Stimulated activated memory B cell treated with anti-CD40 and anti-IgM and Interleukin-4, amounts not matched to agents 10 μg/mL and 1 μg/mL and 100 μg/mL, for 72 hours (primary cell): ENCODE data around the gene TUBA1B.
"Not testable (repeated sequence)": the region's sequence is repeated elsewhere in the genome, so short reads cannot be mapped to it uniquely, and the experiment has no call there.

Experiments used
- ATAC-seq: fragments of 150-1000 bp; cut with Tn5 transposase; 2 replicates; pipeline ENCODE4 v1.10.0; 2021
- H3K27ac Mint-ChIP-seq: one replicate; pipeline ENCODE4 v1.8.0; 2022; ENCODE audit warnings: mild to moderate bottlenecking, mixed read lengths
- H3K27me3 Mint-ChIP-seq: one replicate; pipeline ENCODE4 v1.8.0; 2022; ENCODE audit warnings: mixed read lengths
- H3K36me3 Mint-ChIP-seq: one replicate; pipeline ENCODE4 v1.8.0; 2022; ENCODE audit warnings: mixed read lengths
- H3K4me1 Mint-ChIP-seq: one replicate; pipeline ENCODE4 v1.8.0; 2022; ENCODE audit warnings: mixed read lengths
- H3K4me3 Mint-ChIP-seq: one replicate; pipeline ENCODE4 v1.8.0; 2022; ENCODE audit warnings: mild to moderate bottlenecking, moderate library complexity, mixed read lengths
- H3K9me3 Mint-ChIP-seq: one replicate; pipeline ENCODE4 v1.8.0; 2022; ENCODE audit warnings: mixed read lengths

TUBA1B gene

DNA sequence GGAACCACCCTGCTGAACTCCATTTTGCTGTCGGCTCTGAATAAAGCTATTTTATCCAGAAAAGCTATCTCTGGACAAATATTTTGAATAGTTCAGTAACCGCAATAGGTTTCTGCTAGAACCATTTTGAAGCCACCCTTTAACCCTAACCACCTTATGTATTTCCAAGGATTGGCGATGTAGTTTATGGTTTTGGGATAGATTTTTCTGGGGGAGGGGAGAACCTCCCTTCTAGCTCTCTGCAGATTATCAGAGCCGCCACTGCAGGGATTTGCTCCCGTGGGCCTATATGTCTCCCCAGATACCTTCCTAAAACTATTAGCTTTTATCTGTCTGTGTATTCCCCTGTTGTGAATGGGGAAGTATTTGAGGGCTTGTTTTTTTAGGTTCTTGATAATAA, 1.8 kb upstream of the TUBA1B start:
- ATAC-seq = no peak
- Mint-ChIP-seq H3K27me3 (no peaks in the 10 kb centered on the region), H3K27ac (peak overlapping the region; percentile 99), H3K36me3 (peaks cover 28% of the 10 kb centered on the region), H3K4me3 (peak overlapping the region; percentile 23), H3K4me1 (peaks cover 41% of the 10 kb centered on the region), H3K9me3 (no peaks in the 10 kb centered on the region)

DNA sequence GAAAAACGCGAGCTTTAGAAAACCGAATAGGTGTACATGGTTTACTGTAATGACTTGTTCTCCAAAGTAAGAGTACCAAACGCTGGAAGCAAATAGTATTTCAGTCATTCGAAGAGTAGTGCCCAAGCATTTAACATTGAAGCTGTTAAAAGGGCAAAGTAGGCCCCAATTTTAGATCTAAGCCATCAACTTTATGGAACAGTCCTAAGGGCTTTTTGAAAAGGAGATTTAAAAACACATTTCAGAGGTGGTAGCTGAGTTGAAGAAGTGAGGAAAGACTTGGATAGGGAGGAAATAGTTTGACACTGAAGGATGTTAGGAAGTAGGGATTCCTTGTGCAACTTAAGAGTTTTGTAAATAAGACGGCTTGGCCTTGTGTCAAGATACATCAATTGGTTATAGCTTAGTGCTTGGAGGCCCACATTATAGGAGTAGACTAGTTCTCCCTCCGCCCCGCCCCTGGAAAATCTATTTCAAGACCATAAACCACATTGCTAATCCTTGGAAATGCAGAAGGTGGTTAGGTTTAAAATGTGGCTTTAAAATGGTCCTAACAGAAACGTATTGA, 783 bp upstream of the TUBA1B start:
- no peak for ATAC-seq
- no peaks in the 10 kb centered on the region for H3K27me3 Mint-ChIP-seq
- H3K9me3 Mint-ChIP-seq = no peaks in the 10 kb centered on the region
- peaks cover 41% of the 10 kb centered on the region for H3K4me1 Mint-ChIP-seq
- peak overlapping the region; percentile 99 for H3K4me3 Mint-ChIP-seq
- peaks cover 39% of the 10 kb centered on the region for H3K36me3 Mint-ChIP-seq
- peak overlapping the region; percentile 99 for H3K27ac Mint-ChIP-seq

DNA sequence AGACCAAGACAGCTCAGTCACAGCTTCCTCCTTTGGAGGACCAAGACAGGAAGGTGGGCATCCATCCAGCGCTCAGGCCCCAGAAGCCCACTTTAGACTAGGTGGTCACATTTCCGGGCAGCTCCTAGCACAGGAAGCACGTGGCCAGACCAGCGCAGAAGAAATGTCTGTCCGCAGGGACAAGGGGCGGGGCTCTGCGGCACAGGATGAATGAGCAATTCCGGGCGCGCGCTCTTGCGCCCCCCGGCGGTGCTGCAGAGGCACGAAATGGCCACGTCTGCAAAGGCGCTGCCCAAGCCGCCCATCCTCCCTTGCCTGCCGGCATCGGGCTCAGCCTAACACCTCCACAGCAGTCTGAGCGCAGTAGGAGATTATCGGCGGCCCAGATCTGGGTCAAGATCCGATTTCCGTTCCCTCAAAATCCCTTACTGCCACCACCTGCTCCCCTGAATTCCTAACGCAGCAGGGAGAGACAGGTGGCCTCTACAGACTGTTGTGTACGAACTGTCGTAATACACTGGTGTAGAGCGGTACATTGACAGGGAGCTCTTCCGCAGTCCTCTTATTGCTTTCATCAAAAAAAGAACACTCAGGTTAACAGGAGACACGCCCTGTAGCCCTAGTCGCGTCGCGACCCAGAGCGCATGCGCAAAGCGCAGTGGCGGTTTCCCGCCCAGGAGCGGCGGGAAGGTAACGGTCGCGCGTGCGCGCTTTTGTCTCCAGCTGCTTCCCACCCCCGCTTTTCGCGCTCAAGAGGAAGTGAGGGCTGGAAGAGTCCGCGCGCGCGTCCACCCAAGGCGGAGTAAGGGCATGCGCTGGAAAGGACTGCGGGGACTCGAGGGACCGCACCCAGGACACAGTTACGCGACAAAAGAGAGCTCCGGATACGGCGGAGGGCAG, 794 bp downstream of the TUBA1B start:
- peak overlapping the region; percentile 99 for H3K4me3 Mint-ChIP-seq
- H3K9me3 Mint-ChIP-seq = no peaks in the 10 kb centered on the region
- peaks cover 43% of the 10 kb centered on the region for H3K36me3 Mint-ChIP-seq
- H3K27ac Mint-ChIP-seq = peak overlapping the region; percentile 99
- peak; percentile 81 for ATAC-seq
- H3K4me1 Mint-ChIP-seq = peaks cover 41% of the 10 kb centered on the region
- no peaks in the 10 kb centered on the region for H3K27me3 Mint-ChIP-seq

DNA sequence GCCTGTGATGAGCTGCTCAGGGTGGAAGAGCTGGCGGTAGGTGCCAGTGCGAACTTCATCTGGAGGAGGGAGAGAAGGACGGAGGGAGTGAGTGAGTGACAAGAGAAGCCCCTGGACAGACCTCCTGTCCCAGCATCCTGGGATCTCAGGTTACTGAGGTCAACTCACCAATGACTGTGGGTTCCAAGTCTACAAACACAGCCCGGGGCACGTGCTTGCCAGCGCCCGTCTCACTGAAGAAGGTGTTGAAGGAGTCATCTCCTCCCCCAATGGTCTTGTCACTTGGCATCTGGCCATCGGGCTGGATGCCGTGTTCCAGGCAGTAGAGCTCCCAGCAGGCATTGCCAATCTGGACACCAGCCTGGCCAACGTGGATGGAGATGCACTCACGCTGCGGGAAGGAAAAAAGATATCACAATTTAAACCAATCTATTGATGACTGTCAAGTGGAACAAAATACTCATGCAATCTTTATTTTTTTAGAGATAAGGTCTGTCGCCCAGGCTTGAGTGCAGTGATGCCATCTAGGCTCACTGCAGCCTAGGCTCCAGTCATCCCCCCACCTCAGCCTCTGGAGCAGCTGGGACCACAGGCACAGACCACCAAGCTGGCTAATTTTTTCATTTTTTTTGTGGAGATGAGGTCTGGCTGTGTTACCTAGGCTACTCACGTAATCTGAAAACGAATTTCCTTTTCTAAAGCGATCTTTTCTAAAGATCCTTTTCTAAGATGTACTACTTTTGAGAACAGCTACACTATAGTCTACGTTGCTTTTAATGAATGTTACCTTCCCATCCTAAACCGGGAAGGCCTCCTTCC, 1.7 kb downstream of the TUBA1B start:
- ATAC-seq = no peak
- H3K27ac Mint-ChIP-seq = peak overlapping the region; percentile 99
- H3K4me1 Mint-ChIP-seq = peaks cover 41% of the 10 kb centered on the region
- no peaks in the 10 kb centered on the region for H3K27me3 Mint-ChIP-seq
- H3K9me3 Mint-ChIP-seq = no peaks in the 10 kb centered on the region
- H3K4me3 Mint-ChIP-seq = peak overlapping the region; percentile 99
- peaks cover 43% of the 10 kb centered on the region for H3K36me3 Mint-ChIP-seq

DNA sequence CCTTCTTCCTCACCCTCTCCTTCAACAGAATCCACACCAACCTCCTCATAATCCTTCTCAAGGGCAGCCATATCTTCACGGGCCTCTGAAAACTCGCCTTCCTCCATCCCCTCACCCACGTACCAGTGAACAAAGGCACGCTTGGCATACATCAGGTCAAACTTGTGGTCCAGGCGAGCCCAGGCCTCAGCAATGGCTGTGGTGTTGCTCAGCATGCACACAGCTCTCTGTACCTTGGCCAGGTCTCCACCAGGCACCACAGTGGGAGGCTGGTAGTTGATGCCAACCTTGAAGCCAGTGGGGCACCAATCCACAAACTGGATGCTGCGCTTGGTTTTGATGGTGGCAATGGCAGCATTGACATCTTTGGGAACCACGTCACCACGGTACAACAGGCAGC, 3.2 kb downstream of the TUBA1B start:
- Mint-ChIP-seq H3K4me1 (peaks cover 29% of the 10 kb centered on the region), H3K36me3 (peaks cover 43% of the 10 kb centered on the region)
- not testable (repeated sequence) for H3K4me3 Mint-ChIP-seq, ATAC-seq, H3K27me3 Mint-ChIP-seq, H3K27ac Mint-ChIP-seq, H3K9me3 Mint-ChIP-seq

DNA sequence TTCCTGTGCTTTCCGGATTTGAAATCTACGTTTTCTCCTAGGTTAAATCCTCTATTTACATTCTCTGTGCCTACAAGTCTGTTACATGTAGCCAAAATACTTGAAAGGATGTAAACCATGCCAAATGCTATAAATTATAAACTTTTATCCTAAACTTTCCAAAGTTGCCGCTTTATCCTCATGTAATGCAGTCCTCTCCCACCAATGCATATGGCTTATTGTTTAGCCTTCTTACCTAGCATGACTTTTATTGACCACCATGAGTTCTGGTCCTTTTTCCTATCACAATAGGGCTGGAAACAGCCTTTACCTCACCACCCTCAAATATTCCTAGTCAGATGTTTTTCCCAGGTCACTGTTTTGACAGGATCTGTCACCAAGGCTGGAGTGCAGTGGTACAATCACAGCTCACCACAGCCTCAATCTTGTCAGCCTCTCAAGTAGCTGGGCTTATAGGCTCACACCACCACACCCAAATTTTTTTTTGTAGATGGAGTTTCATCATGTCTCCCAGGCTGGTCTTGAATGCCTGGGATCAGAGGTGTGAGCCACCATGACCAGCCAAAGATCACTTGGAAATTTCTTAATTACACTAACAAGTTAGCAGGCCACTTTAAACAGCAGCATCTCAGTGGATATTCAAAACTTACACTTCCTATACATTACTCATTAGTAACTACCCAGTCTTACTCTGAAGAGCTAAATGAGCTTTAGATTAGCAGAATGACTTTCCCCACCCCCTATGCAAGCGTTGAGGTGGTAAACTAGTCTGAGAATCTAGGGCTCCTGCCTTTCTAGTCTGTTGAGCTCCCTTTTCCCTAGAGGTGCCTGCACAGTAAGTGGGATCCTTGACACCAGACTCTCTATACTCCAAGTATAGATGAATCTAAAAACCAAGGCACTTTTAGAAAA, 4.1 kb downstream of the TUBA1B start:
- H3K9me3 Mint-ChIP-seq = no peaks in the 10 kb centered on the region
- H3K4me3 Mint-ChIP-seq = no peak overlapping the region
- H3K27ac Mint-ChIP-seq = no peak overlapping the region
- no peak for ATAC-seq
- no peaks in the 10 kb centered on the region for H3K27me3 Mint-ChIP-seq
- peaks cover 43% of the 10 kb centered on the region for H3K36me3 Mint-ChIP-seq
- peaks cover 25% of the 10 kb centered on the region for H3K4me1 Mint-ChIP-seq

DNA sequence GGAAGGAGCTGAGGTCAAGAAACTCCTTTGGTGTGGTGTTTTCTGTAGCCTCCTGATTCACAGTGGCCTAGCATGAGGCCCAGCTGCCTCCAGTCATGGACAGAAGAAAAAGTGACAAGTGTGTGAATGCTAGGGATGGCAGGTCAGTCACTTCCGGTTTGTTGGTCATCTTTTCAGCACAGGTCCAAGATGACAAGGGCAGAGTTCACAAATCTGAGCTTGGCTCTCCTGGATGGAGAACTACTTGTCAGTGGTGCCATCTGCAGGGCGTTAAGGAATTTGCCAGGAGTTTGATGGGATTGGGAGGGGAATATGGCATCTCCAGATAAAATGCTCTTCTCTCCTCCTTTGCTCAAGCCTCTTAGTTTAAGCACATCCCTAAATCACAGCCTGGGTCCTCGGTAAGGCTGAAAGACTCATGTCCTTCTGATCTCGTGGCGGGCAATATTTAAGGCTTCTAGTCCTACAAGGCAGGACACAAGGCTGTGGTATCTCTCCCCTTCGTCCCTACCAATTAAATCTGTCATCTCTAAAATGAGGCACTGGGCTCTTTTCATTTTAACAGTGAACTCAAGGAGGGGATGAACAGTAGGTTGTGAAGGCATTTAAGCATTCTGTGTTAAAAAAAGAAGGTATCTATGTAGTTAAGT, 10.0 kb downstream of the TUBA1B start:
- Mint-ChIP-seq H3K9me3 (no peaks in the 10 kb centered on the region), H3K4me1 (no peaks in the 10 kb centered on the region), H3K4me3 (no peak overlapping the region), H3K36me3 (no peaks in the 10 kb centered on the region), H3K27me3 (no peaks in the 10 kb centered on the region), H3K27ac (no peak overlapping the region)
- ATAC-seq = no peak

DNA sequence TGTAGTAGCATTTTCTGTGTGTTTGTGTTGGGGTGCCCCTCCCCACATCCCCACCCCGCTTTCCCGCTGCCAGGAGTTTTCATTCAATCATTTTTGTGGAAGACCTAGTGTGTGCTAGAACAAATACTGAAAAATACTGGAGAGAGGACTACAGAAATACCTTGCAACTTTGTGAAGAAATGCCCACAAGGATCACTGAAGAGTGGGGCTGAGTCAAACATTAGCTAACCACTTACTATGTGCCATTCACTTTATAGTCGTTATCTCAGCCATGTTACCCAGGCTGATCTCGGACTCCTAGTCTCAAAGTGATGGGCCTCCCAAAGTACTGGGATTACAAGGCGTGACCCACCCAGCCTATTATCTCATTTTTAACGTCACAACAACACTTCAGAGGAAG, 20.0 kb downstream of the TUBA1B start:
- H3K4me3 Mint-ChIP-seq = peak overlapping the region; percentile 96
- no peaks in the 10 kb centered on the region for H3K9me3 Mint-ChIP-seq
- H3K36me3 Mint-ChIP-seq = peaks cover under 1% of the 10 kb centered on the region
- peaks cover 35% of the 10 kb centered on the region for H3K4me1 Mint-ChIP-seq
- no peaks in the 10 kb centered on the region for H3K27me3 Mint-ChIP-seq
- no peak for ATAC-seq
- peak overlapping the region; percentile 93 for H3K27ac Mint-ChIP-seq

DNA sequence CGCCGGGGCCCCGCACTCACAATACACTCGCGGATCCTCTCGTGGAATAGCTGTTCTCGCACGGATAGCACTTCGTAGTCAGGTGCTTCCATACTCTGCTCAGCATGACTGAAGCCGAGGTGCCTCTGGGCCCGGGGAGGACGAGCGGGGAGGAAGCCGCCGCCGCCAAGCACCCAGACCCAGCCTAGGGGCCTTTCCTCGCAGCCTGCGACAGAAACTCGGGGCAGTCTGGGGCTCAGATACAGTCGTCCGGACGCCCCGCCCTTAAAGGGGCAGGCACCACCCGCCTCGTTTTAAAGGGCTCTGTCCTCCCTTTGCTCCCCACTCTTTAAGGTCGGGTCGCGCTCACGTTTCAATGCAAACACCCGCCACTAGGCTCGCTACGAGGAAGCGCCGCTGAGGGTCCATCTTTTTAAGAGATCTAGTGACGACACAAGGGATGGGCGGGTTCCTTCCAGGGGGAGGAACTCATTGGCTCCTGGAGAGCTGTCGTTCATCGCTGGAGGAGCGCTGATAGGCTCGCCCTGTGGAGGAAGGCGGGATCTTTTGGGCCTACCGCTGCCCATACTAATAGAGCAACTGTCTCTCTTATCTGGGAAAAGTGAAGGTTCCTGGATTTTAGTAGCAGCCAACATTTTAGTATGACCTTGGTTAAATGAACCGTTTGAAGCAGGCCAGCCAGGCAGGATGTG, 20.6 kb downstream of the TUBA1B start, which contains the start of gene LMBR1L:
TSS of gene LMBR1L (minus strand) at position 384 of the 692 bp plus-strand sequence. CDS start at position 92, 292 bp downstream.
- Mint-ChIP-seq H3K36me3 (peaks cover 7% of the 10 kb centered on the region), H3K27me3 (no peaks in the 10 kb centered on the region), H3K4me3 (peak within 1 kb of the TSS; percentile 96), H3K4me1 (peaks cover 40% of the 10 kb centered on the region), H3K9me3 (no peaks in the 10 kb centered on the region), H3K27ac (peak within 1 kb of the TSS; percentile 93)
- ATAC-seq = peak; percentile 99

DNA sequence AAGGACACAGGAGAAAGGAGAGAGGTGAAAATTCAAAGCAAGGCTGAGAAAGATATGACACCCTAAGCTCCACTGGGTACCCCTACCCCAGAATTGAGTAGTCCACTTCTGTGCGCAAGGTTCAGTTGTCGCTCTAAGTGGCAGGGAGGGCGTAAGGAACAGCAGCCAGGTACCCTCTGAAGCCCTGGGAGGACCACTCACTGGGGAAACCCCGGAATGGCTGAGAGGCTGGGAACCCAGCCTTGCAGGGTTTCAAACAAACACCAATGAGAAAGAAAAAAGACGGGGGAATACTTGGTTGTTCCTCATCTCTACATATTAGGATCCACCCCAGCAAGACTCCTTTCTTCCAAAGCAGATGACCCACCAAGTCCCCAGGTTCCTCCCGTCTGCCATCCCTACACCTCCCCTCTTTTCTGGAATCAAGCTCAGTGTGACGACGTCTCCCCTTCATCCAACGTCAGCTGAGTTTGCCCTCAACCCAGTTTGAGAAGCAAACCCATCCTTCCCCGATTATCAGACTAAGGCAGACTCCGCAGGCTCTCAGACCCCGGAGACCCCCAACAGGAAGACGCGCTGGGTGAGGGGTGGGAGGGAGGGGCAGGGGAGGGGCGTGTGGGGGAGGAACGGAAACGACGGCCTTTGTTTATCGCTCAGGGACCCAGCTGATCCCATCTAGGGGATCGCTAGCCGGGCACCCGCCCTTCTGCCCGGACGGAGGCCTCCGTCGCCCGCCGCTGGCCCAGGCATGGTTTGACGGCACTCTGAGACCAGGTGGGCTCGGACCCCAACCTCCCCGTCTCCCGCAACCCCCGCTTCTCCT, 21.3 kb downstream of the TUBA1B start:
- Mint-ChIP-seq H3K27me3 (no peaks in the 10 kb centered on the region), H3K36me3 (peaks cover 13% of the 10 kb centered on the region), H3K9me3 (no peaks in the 10 kb centered on the region), H3K4me3 (peak overlapping the region; percentile 96), H3K27ac (peak overlapping the region; percentile 93), H3K4me1 (peaks cover 44% of the 10 kb centered on the region)
- peak; percentile 20 for ATAC-seq

DNA sequence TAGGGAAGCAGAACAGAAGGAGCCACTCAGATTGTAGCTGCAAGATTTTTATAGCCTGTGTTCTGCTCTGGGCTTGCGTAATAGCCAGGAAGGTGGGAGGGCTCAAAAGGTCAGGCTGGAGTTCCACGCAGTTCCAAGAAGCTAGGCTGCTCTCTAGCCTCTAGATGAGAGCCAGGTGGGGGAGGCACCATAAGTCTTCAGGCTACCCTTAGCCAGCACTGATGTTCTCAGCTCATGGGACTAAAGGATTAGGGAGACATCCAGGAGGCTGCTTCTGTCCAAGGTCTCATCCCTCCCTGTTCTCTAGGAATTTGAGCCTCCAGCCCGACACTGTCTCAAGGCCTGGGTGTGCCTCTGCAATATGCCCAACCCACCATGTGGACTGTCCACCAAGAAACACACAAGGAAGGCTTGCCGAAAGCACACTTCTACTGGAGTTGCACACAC, 22.2 kb downstream of the TUBA1B start:
- peaks cover 51% of the 10 kb centered on the region for H3K4me1 Mint-ChIP-seq
- no peaks in the 10 kb centered on the region for H3K27me3 Mint-ChIP-seq
- peaks cover 22% of the 10 kb centered on the region for H3K36me3 Mint-ChIP-seq
- H3K27ac Mint-ChIP-seq = no peak overlapping the region
- H3K9me3 Mint-ChIP-seq = no peaks in the 10 kb centered on the region
- no peak for ATAC-seq
- peak overlapping the region; percentile 96 for H3K4me3 Mint-ChIP-seq

DNA sequence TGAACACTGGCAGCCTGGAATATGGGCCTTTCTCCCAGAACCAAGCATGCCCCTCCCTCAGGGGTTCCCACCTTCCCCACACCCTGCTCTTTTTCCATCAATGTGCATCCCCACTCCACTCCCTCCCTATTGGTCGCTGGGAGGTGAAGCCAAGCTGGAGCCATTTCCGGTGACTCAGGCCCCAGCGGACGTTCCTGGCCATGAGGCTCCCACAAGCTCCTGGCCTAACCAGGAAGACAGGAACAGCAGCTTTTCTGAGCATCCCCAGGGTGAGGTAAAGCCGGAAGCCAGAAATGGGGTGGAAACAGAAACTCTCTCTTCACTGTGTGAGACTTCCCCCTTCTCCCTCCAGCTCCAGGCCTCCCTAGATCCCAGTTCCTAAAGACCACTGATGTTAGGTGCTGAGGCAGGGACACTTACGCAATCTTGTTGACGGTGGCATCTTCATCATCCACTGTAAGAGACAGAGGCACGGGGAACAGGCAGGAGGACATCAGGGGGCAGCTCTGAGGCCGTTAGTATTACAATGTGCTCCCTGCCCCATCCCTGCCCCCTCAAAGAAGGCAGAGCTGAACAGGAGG, 25.6 kb downstream of the TUBA1B start:
- ATAC-seq = no peak
- H3K27me3 Mint-ChIP-seq = no peaks in the 10 kb centered on the region
- H3K9me3 Mint-ChIP-seq = no peaks in the 10 kb centered on the region
- peaks cover 50% of the 10 kb centered on the region for H3K36me3 Mint-ChIP-seq
- H3K27ac Mint-ChIP-seq = no peak overlapping the region
- no peak overlapping the region for H3K4me3 Mint-ChIP-seq
- peaks cover 51% of the 10 kb centered on the region for H3K4me1 Mint-ChIP-seq

DNA sequence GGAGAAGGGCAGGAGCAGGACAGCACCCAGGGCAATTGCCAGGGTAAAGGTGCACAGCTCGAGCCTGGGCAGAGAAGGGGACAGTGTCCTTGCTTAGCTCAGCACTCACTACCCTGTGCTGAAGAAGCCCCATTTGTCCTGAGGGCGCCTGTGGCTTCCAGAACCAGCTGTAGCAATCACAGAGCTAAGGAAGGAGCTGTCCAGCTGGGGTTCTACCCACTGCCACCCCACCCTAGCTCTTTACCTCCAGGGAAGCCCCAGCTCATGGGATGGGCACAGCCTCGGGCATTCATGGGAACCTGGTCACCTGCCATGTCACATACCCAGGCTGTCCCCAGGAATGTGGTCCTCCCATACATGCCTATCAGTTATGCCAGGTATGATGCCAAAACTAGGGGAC, 26.4 kb downstream of the TUBA1B start:
- Mint-ChIP-seq H3K4me3 (no peak overlapping the region), H3K36me3 (peaks cover 58% of the 10 kb centered on the region), H3K9me3 (no peaks in the 10 kb centered on the region), H3K27ac (no peak overlapping the region), H3K4me1 (peaks cover 48% of the 10 kb centered on the region), H3K27me3 (no peaks in the 10 kb centered on the region)
- no peak for ATAC-seq
